ENCODE measurements around the gene PSMC4. TPM values are rescaled to one million over a fixed set of nuclear protein-coding genes. Genes with fewer than 3 reads are reported as not detected.

PSMC4 gene
- total RNA-seq, 4 donors from 2014 or later, result 68.9 to 91.4 (median 89.2) TPM

DNA sequence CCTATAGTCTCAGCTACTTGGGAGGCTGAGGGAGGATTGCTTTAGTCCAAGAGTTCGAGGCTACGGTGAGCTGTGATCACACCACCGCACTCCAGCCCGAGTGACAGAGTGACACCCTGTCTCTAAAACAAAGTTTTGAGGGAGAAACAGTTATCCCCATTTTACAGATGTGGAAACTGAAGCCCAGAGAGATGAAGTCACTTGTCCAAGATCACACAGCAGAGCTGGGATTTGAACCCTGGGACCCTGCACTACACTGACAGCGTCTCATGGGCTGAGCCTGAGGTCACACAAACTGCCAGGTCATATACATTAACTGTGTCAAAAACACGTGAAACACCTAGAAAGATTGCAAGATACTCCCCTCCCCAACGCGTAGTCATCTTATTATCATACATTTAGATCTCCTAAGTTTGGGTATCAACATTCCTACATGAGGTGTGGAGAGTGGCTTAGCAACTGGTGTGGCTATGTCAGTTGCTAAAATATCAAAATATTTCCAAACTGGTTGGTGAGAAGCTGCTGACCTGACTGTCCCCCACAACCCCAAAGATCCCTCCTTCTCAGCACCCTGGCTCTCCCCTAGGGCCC, 44.7 kb upstream of the PSMC4 start:
- H3K36me3 ChIP-seq, result no peaks in the 10 kb centered on the region
- H3K4me3 ChIP-seq, result no peak overlapping the region
- TF ChIP-seq POLR2AphosphoS5 (IDR thresholded peaks at IDR 0.05) (no peak), EP300 (IDR thresholded peaks at IDR 0.05) (no peak), POLR2A (IDR thresholded peaks at IDR 0.05; ENCODE audit: low read depth) (no peak)
- TF ChIP-seq, protein P1, sequence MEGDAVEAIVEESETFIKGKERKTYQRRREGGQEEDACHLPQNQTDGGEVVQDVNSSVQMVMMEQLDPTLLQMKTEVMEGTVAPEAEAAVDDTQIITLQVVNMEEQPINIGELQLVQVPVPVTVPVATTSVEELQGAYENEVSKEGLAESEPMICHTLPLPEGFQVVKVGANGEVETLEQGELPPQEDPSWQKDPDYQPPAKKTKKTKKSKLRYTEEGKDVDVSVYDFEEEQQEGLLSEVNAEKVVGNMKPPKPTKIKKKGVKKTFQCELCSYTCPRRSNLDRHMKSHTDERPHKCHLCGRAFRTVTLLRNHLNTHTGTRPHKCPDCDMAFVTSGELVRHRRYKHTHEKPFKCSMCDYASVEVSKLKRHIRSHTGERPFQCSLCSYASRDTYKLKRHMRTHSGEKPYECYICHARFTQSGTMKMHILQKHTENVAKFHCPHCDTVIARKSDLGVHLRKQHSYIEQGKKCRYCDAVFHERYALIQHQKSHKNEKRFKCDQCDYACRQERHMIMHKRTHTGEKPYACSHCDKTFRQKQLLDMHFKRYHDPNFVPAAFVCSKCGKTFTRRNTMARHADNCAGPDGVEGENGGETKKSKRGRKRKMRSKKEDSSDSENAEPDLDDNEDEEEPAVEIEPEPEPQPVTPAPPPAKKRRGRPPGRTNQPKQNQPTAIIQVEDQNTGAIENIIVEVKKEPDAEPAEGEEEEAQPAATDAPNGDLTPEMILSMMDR (IDR thresholded peaks at IDR 0.05), result no peak
- 83% methylated on average over 8 of the region's 8 CpGs for WGBS
- H3K4me1 ChIP-seq, result no peaks in the 10 kb centered on the region
- intact Hi-C loops (cut with DNase I), result no loop called here
- H3K27ac ChIP-seq (replicated peaks in 1 of 4), result no peak overlapping the region
- peaks cover 0 to 12% (median 4%) of the 10 kb centered on the region in 4 donors for H3K9me3 ChIP-seq
- DNase-seq (ENCODE audit: extremely low spot score), result no peak
- H3K27me3 ChIP-seq, result peaks cover 0 to 8% (median 0%) of the 10 kb centered on the region in 4 donors

DNA sequence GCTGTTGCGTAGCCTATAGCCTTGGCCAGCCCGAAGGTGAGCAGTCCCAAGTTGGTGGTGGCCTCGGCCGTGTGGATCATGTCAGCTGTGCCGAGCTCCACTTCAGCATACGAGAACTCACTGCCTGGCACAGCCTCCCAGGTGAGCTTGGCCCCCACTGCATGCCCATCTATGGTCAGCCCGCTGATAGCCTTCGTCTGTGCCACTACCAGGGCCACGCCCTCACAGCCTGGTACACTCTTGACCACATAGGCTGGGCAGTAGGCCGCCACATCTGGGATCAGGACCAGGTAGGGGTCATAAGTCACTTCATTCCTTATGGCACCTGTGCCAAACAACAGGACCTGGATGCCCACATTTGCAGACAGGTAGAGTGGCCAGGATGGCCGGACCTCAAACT, 43.9 kb upstream of the PSMC4 start:
- Histone ChIP-seq H3K27ac (replicated peaks in 1 of 4) (no peak overlapping the region), H3K36me3 (no peaks in the 10 kb centered on the region), H3K27me3 (peaks cover 0 to 8% (median 0%) of the 10 kb centered on the region in 4 donors), H3K4me1 (no peaks in the 10 kb centered on the region), H3K9me3 (peaks cover 0 to 12% (median 4%) of the 10 kb centered on the region in 4 donors), H3K4me3 (no peak overlapping the region)
- intact Hi-C loops (cut with DNase I), result no loop called here
- TF ChIP-seq, protein P1 (IDR thresholded peaks at IDR 0.05), result no peak
- TF ChIP-seq EP300 (IDR thresholded peaks at IDR 0.05) (no peak), POLR2AphosphoS5 (IDR thresholded peaks at IDR 0.05) (no peak)
- 82% methylated on average over 2 of the region's 11 CpGs for WGBS
- no peak for DNase-seq (ENCODE audit: extremely low spot score)

DNA sequence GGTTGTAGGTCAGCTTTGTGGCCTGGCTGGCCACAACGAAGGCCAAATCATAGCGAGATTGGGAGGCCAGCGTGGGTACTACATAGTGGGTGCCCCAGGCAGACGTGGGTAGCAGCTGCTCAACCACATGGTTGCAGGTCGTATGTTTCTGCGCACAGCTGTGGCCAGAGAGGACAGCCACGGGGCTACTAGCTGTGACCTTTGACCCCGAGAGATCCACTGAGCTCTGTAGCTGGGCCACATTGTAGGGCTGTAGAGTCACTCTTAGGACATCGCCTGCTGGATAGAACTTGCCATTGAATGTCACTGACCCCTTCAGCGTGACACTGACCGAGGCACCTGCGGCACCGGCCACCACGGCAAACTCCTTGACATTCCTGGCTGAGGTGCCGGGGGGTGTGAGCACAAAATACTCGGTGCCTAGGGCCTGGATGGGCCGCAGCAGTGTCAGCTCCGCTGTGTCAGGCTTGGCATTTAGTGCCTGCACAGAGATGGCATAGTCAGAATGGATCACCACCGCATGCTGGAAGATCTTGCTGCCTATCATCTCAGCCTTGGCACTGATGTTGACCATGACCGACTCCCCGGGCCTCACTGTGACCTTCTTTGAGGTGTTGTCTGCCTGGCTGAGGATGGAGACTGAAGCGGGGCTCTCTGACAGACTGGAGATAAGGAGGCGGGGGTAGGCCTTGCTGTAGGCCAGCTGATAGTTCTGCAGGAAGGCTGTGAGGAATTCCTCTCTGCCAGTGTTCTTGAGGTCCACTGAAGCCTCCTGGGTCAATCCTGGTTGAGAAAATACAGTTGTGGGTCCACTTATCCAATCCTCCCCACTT, 43.2 kb upstream of the PSMC4 start:
- peaks cover 0 to 12% (median 4%) of the 10 kb centered on the region in 4 donors for H3K9me3 ChIP-seq
- TF ChIP-seq, protein P1 (IDR thresholded peaks at IDR 0.05), result no peak
- TF ChIP-seq POLR2A (IDR thresholded peaks at IDR 0.05; ENCODE audit: low read depth) (no peak), EP300 (IDR thresholded peaks at IDR 0.05) (no peak), POLR2AphosphoS5 (IDR thresholded peaks at IDR 0.05) (no peak)
- no peak overlapping the region for H3K27ac ChIP-seq (replicated peaks in 1 of 4)
- no peaks in the 10 kb centered on the region for H3K4me1 ChIP-seq
- 70% methylated on average over 2 of the region's 23 CpGs for WGBS
- H3K27me3 ChIP-seq, result peaks cover 0 to 11% (median 0%) of the 10 kb centered on the region in 4 donors
- H3K4me3 ChIP-seq, result no peak overlapping the region
- intact Hi-C loops (cut with DNase I), result no loop called here
- no peak for DNase-seq (ENCODE audit: extremely low spot score)
- no peaks in the 10 kb centered on the region for H3K36me3 ChIP-seq

GRCh38 chr19:39928357-39928725, 42.6 kb upstream of the PSMC4 start:
- 88% methylated on average over 3 of the region's 3 CpGs for WGBS

More at GRCh38 chr19:39928357-39928725, 42.6 kb upstream of the PSMC4 start:
- peaks cover 0 to 12% (median 4%) of the 10 kb centered on the region in 4 donors for H3K9me3 ChIP-seq
- H3K36me3 ChIP-seq, result no peaks in the 10 kb centered on the region
- intact Hi-C loops (cut with DNase I), result no loop called here
- no peaks in the 10 kb centered on the region for H3K4me1 ChIP-seq
- no peak for DNase-seq (ENCODE audit: extremely low spot score)
- peaks cover 0 to 17% (median 0%) of the 10 kb centered on the region in 4 donors for H3K27me3 ChIP-seq
- no peak overlapping the region for H3K4me3 ChIP-seq
- no peak overlapping the region for H3K27ac ChIP-seq (replicated peaks in 1 of 4)
- TF ChIP-seq POLR2AphosphoS5 (IDR thresholded peaks at IDR 0.05) (no peak), POLR2A (IDR thresholded peaks at IDR 0.05; ENCODE audit: low read depth) (no peak), EP300 (IDR thresholded peaks at IDR 0.05) (no peak)
- TF ChIP-seq, protein P1 (IDR thresholded peaks at IDR 0.05), result no peak
